ENCODE data around the gene SP140.

DNA sequence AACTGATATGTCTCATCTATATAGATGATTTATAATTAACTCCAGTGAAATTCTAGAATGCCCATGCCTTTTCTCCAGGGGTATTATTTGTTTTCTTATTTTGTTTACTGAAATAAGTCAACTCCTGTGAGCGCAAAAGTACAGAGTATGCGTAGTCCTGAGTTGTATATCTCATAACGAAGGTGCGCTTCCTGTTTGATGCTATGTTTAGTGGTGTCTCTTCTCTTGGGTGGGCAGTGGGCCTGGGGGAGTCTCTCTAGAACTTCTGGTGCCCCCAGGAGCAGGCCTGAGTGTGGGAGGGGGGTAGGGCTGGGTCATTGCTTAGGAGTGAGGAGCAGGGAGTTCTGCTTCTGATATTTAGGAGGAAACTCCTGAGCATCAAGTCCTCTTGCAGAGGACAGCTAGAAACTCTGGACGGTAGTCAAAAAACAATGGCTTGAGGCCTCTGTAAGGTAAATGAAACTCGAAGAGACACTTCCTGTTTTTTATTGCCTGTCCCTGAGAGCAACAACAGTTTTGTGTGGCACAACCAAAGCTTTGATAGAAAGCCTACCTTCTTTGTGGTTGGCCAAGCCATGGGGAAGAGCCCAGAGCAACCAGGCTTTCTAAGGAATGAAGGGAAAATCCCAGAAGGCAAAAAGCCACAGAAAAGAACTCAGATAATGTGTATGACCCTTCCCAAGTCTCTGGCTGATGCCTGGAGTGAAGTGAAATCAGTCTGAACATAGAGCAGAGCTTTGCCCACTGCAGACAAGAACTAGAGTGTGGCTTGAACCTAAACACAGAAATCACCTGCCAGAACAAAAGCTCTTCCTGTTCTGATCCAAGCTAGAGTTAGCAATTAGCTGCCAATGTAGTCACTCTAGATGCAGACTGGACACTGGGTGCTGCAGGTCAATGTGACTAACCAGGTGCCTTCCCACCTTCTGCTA, 92.9 kb downstream of the SP140 start:
- TF ChIP-seq GATA2 (IDR thresholded peaks at IDR 0.05; ENCODE audit: low read depth, low read length) = no peak
- TF ChIP-seq GATA3 (IDR thresholded peaks at IDR 0.05; ENCODE audit: low read depth, low read length) = no peak
